ENCODE measurements around the gene BPIFB4.
A peak's percentile ranks its signal among the peaks of the same experiment; 100 is the strongest.

The BPIFB4 gene

GRCh38 chr20:33124261-33124660 is 44.8 kb downstream of the BPIFB4 start:
- no peak for TF ChIP-seq Cebpa-rat (IDR thresholded peaks at IDR 0.05)
- Histone ChIP-seq H3K27me3 (no peaks in the 10 kb centered on the region), H3K4me1 (peaks cover 0 to 20% (median 4%) of the 10 kb centered on the region in 10 experiments; a peak in 9 of 20 replicates), H4K20me1 (no peaks in the 10 kb centered on the region), H3K27ac (no peak overlapping the region), H3K4me3 (no peak overlapping the region), H3K9ac (no peak overlapping the region), H3K36me3 (no peaks in the 10 kb centered on the region), H3K9me3 (replicated peaks in 1 of 11) (peaks cover 17 to 42% (median 33%) of the 10 kb centered on the region in 11 experiments), H3K4me2 (no peak overlapping the region)

GRCh38 chr20:33124994-33125393 is 45.6 kb downstream of the BPIFB4 start:
- Histone ChIP-seq H4K20me1 (no peaks in the 10 kb centered on the region), H3K9ac (no peak overlapping the region), H3K4me3 (no peak overlapping the region), H3K36me3 (no peaks in the 10 kb centered on the region), H3K4me1 (peaks cover 0 to 13% (median 3%) of the 10 kb centered on the region in 10 experiments; a peak in 9 of 20 replicates), H3K27me3 (no peaks in the 10 kb centered on the region), H3K27ac (no peak overlapping the region), H3K4me2 (no peak overlapping the region), H3K9me3 (replicated peaks in 1 of 11) (peaks cover 17 to 39% (median 31%) of the 10 kb centered on the region in 11 experiments)
- no peak for TF ChIP-seq Cebpa-rat (IDR thresholded peaks at IDR 0.05)

GRCh38 chr20:33125983-33126382 is 46.5 kb downstream of the BPIFB4 start:
- peaks cover 0 to 3% (median 0%) of the 10 kb centered on the region in 10 experiments; a peak in 6 of 20 replicates for H3K4me1 ChIP-seq
- peaks cover 17 to 31% (median 26%) of the 10 kb centered on the region in 11 experiments for H3K9me3 ChIP-seq (replicated peaks in 1 of 11)
- no peak for TF ChIP-seq Cebpa-rat (IDR thresholded peaks at IDR 0.05)
- no peaks in the 10 kb centered on the region for H3K27me3 ChIP-seq
- H3K27ac ChIP-seq = no peak overlapping the region
- no peaks in the 10 kb centered on the region for H4K20me1 ChIP-seq
- H3K9ac ChIP-seq = no peak overlapping the region
- H3K4me2 ChIP-seq = no peak overlapping the region
- no peaks in the 10 kb centered on the region for H3K36me3 ChIP-seq
- H3K4me3 ChIP-seq = no peak overlapping the region

GRCh38 chr20:33127422-33128097 is 48.1 kb downstream of the BPIFB4 start:
- Histone ChIP-seq H4K20me1 (no peaks in the 10 kb centered on the region; a peak in 1 of 22 replicates), H3K27me3 (no peaks in the 10 kb centered on the region), H3K36me3 (no peaks in the 10 kb centered on the region), H3K4me3 (no peak overlapping the region), H3K9ac (no peak overlapping the region), H3K4me1 (peaks cover 0 to 5% (median under 1%) of the 10 kb centered on the region in 10 experiments; a peak in 7 of 20 replicates), H3K27ac (no peak overlapping the region), H3K9me3 (replicated peaks in 1 of 11) (peaks cover 3 to 16% (median 10%) of the 10 kb centered on the region in 11 experiments), H3K4me2 (no peak overlapping the region)
- TF ChIP-seq Cebpa-rat (IDR thresholded peaks at IDR 0.05) = no peak

GRCh38 chr20:33130568-33131061 is 51.2 kb downstream of the BPIFB4 start:
- H3K36me3 ChIP-seq = no peaks in the 10 kb centered on the region
- no peaks in the 10 kb centered on the region for H3K27me3 ChIP-seq
- H3K9me3 ChIP-seq (replicated peaks in 1 of 11) = no peaks in the 10 kb centered on the region
- H3K4me2 ChIP-seq = no peak overlapping the region
- H4K20me1 ChIP-seq = no peaks in the 10 kb centered on the region; a peak in 1 of 22 replicates
- no peak for TF ChIP-seq Cebpa-rat (IDR thresholded peaks at IDR 0.05)
- H3K4me3 ChIP-seq = no peak overlapping the region
- H3K9ac ChIP-seq = no peak overlapping the region
- H3K27ac ChIP-seq = no peak overlapping the region
- peaks cover 0 to 12% (median 8%) of the 10 kb centered on the region in 10 experiments; a peak in 12 of 20 replicates for H3K4me1 ChIP-seq

- Histone ChIP-seq H3K9ac (no peak overlapping the region), H3K27ac (no peak overlapping the region), H3K27me3 (no peaks in the 10 kb centered on the region), H3K4me2 (no peak overlapping the region), H3K4me3 (no peak overlapping the region), H3K4me1 (peaks cover 0 to 12% (median 8%) of the 10 kb centered on the region in 10 experiments; a peak in 12 of 20 replicates), H4K20me1 (no peaks in the 10 kb centered on the region; a peak in 1 of 22 replicates), H3K9me3 (replicated peaks in 1 of 11) (peaks cover 0 to 2% (median 0%) of the 10 kb centered on the region in 11 experiments; a peak in 3 of 22 replicates), H3K36me3 (no peaks in the 10 kb centered on the region)
- no peak for TF ChIP-seq Cebpa-rat (IDR thresholded peaks at IDR 0.05)
Measured at GRCh38 chr20:33131949-33132473, 52.6 kb downstream of the BPIFB4 start.

GRCh38 chr20:33132513-33133372 is 53.3 kb downstream of the BPIFB4 start:
- no peaks in the 10 kb centered on the region; a peak in 1 of 22 replicates for H4K20me1 ChIP-seq
- H3K4me1 ChIP-seq = peaks cover 0 to 12% (median 8%) of the 10 kb centered on the region in 10 experiments; a peak in 12 of 20 replicates
- TF ChIP-seq Cebpa-rat (IDR thresholded peaks at IDR 0.05) = no peak
- H3K4me2 ChIP-seq = peak overlapping the region in 9 of 11 experiments; percentile 3 to 35 (median 33); a peak in 12 of 22 replicates
- no peak overlapping the region for H3K9ac ChIP-seq
- H3K36me3 ChIP-seq = no peaks in the 10 kb centered on the region
- no peak overlapping the region for H3K27ac ChIP-seq
- H3K9me3 ChIP-seq (replicated peaks in 1 of 11) = peaks cover 0 to 9% (median 2%) of the 10 kb centered on the region in 11 experiments; a peak in 6 of 22 replicates
- no peak overlapping the region for H3K4me3 ChIP-seq
- H3K27me3 ChIP-seq = no peaks in the 10 kb centered on the region

GRCh38 chr20:33133373-33133941 is 54.0 kb downstream of the BPIFB4 start:
- Histone ChIP-seq H3K9me3 (replicated peaks in 1 of 11) (peaks cover 5 to 16% (median 9%) of the 10 kb centered on the region in 11 experiments; a peak in 21 of 22 replicates), H3K9ac (no peak overlapping the region), H3K4me3 (no peak overlapping the region), H3K4me2 (peak overlapping the region in 9 of 11 experiments; percentile 3 to 35 (median 33); a peak in 7 of 22 replicates), H3K36me3 (no peaks in the 10 kb centered on the region), H4K20me1 (no peaks in the 10 kb centered on the region; a peak in 1 of 22 replicates), H3K27me3 (no peaks in the 10 kb centered on the region), H3K4me1 (peaks cover 0 to 12% (median 8%) of the 10 kb centered on the region in 10 experiments; a peak in 12 of 20 replicates), H3K27ac (no peak overlapping the region)
- TF ChIP-seq Cebpa-rat (IDR thresholded peaks at IDR 0.05) = no peak

All from BLaER1 treated with 17β-estradiol and CSF1 and Interleukin-3, amounts not matched to agents 10 nM and 100 nM (cell line).